ENCODE data around the gene TEAD1. TPM values are rescaled to one million over a fixed set of nuclear protein-coding genes. Genes with fewer than 3 reads are reported as not detected.

The TEAD1 gene
- total RNA-seq, 4 donors from 2014 or later, result 127 to 165 (median 140) TPM

- Histone ChIP-seq H3K27ac (no peak overlapping the region), H3K36me3 (no peaks in the 10 kb centered on the region), H3K4me3 (no peak overlapping the region), H3K4me1 (no peaks in the 10 kb centered on the region), H3K9me3 (peaks cover 0 to 4% (median 0%) of the 10 kb centered on the region in 4 donors), H3K27me3 (no peaks in the 10 kb centered on the region)
- no peak for TF ChIP-seq CTCF (IDR thresholded peaks at IDR 0.05)
- TF ChIP-seq POLR2A (IDR thresholded peaks at IDR 0.05), result no peak
- no peak for TF ChIP-seq EP300 (IDR thresholded peaks at IDR 0.05)
- 65 to 73% methylated on average over 3 of the region's 3 CpGs for WGBS, 2 donors
- no peak for DNase-seq (ENCODE audit: low spot score in 2 of 2)
Observed at GRCh38 chr11:12666915-12667314, 7.3 kb upstream of the TEAD1 start.

- H3K27ac ChIP-seq, result no peak overlapping the region
- H3K27me3 ChIP-seq, result no peaks in the 10 kb centered on the region
- H3K36me3 ChIP-seq, result no peaks in the 10 kb centered on the region
- H3K4me1 ChIP-seq, result no peaks in the 10 kb centered on the region
- no peak overlapping the region for H3K4me3 ChIP-seq
- DNase-seq (ENCODE audit: low spot score in 2 of 2), result no peak
- TF ChIP-seq EP300 (IDR thresholded peaks at IDR 0.05) (no peak), POLR2A (IDR thresholded peaks at IDR 0.05) (no peak), CTCF (IDR thresholded peaks at IDR 0.05) (no peak)
- WGBS, 2 donors, result 90 to 97% methylated on average over 1 of the region's 1 CpG
- peaks cover 0 to 4% (median 0%) of the 10 kb centered on the region in 4 donors for H3K9me3 ChIP-seq
Observed at GRCh38 chr11:12667646-12668045, 6.6 kb upstream of the TEAD1 start.

- no peak for TF ChIP-seq POLR2A (IDR thresholded peaks at IDR 0.05)
- DNase-seq (ENCODE audit: low spot score in 2 of 2), result no peak
- H3K9me3 ChIP-seq, result peaks cover 0 to 4% (median 0%) of the 10 kb centered on the region in 4 donors
- peaks cover 0 to 5% (median 0%) of the 10 kb centered on the region in 4 donors for H3K4me1 ChIP-seq
- no peak overlapping the region for H3K4me3 ChIP-seq
- no peaks in the 10 kb centered on the region for H3K27me3 ChIP-seq
- no peak overlapping the region for H3K27ac ChIP-seq
- H3K36me3 ChIP-seq, result no peaks in the 10 kb centered on the region
- 77 to 87% methylated on average over 2 of the region's 2 CpGs for WGBS, 2 donors
Observed at GRCh38 chr11:12668166-12668565, 6.1 kb upstream of the TEAD1 start.

GRCh38 chr11:12669930-12670329, 4.3 kb upstream of the TEAD1 start:
- DNase-seq (ENCODE audit: low spot score in 2 of 2), result no peak
- Histone ChIP-seq H3K9me3 (peaks cover 0 to 4% (median 0%) of the 10 kb centered on the region in 4 donors), H3K4me1 (peaks cover 0 to 8% (median 0%) of the 10 kb centered on the region in 4 donors), H3K27me3 (no peaks in the 10 kb centered on the region), H3K36me3 (no peaks in the 10 kb centered on the region), H3K27ac (no peak overlapping the region), H3K4me3 (no peak overlapping the region)
- 92% methylated on average over 3 of the region's 3 CpGs for WGBS, 2 donors
- no peak for TF ChIP-seq EP300 (IDR thresholded peaks at IDR 0.05)
- no peak for TF ChIP-seq CTCF (IDR thresholded peaks at IDR 0.05)
- no peak for TF ChIP-seq POLR2A (IDR thresholded peaks at IDR 0.05)

GRCh38 chr11:12671370-12671769, 2.9 kb upstream of the TEAD1 start:
- WGBS, 2 donors, result 75 to 85% methylated on average over 6 of the region's 6 CpGs
- Histone ChIP-seq H3K9me3 (peaks cover 0 to 4% (median 0%) of the 10 kb centered on the region in 4 donors), H3K4me1 (peaks cover 0 to 10% (median 0%) of the 10 kb centered on the region in 4 donors), H3K27me3 (no peaks in the 10 kb centered on the region), H3K4me3 (no peak overlapping the region), H3K27ac (no peak overlapping the region), H3K36me3 (no peaks in the 10 kb centered on the region)
- DNase-seq (ENCODE audit: low spot score in 2 of 2), result no peak
- TF ChIP-seq EP300 (IDR thresholded peaks at IDR 0.05), result no peak
- TF ChIP-seq CTCF (IDR thresholded peaks at IDR 0.05), result no peak

GRCh38 chr11:12673601-12673923, 659 bp upstream of the TEAD1 start:
- TF ChIP-seq EP300 (IDR thresholded peaks at IDR 0.05), result no peak
- TF ChIP-seq CTCF (IDR thresholded peaks at IDR 0.05), result no peak
- TF ChIP-seq POLR2A (IDR thresholded peaks at IDR 0.05), result no peak
- WGBS, 2 donors, result 3 to 5% methylated on average over 12 of the region's 12 CpGs
- DNase-seq (ENCODE audit: low spot score in 2 of 2), result no peak
- Histone ChIP-seq H3K9me3 (no peaks in the 10 kb centered on the region), H3K27ac (peak overlapping the region; percentile 90 to 100 (median 94)), H3K4me1 (peaks cover 0 to 30% (median 8%) of the 10 kb centered on the region in 4 donors), H3K36me3 (no peaks in the 10 kb centered on the region), H3K4me3 (peak overlapping the region; percentile 64 to 98 (median 74)), H3K27me3 (no peaks in the 10 kb centered on the region)

Data from tibial nerve (tissue), 4 donors.